Body of pancreas (tissue), 4 donors: ENCODE measurements around the gene TRMU. TPM values are rescaled to one million over a fixed set of nuclear protein-coding genes. Genes with fewer than 3 reads are reported as not detected.

Experiments
- ATAC-seq: fragments of 150-250 bp; one replicate; pipeline ENCODE4 v1.9.1; 2016
- DNase-seq, 4 donors: peaks; one replicate each; pipeline ENCODE4 v3.0.0-alpha.2; 2019
- H3K27ac ChIP-seq, 4 donors: fragments of 200-600 bp; sonication (generic); 1 replicate in 3 of 4; 2 replicates in 1 of 4; pipeline versions ENCODE4 v1.5.1 to v1.6.1; 2016 to 2019; ENCODE audit warnings: mild to moderate bottlenecking in 1 of 4, mixed read lengths in 1 of 4, moderate library complexity in 1 of 4
- H3K27me3 ChIP-seq, 2 donors: fragments of 200-600 bp; sonication (generic); one replicate each; pipeline ENCODE4 v1.6.0; 2016; ENCODE audit warnings: mild to moderate bottlenecking in 1 of 2
- H3K36me3 ChIP-seq, 2 donors: fragments of 200-600 bp; sonication (generic); replicated peaks in 1 of 2; 2 replicates each; pipeline ENCODE4 v1.5.1; 2016; ENCODE audit warnings: low read depth in 2 of 2; ENCODE audit not compliant: insufficient read depth in 1 of 2
- H3K4me1 ChIP-seq: fragments of 200-600 bp; sonication (generic); one replicate; pipeline ENCODE4 v1.6.0; 2016
- H3K4me3 ChIP-seq, 2 donors: fragments of 200-600 bp; sonication (generic); 1 replicate in 1 of 2; 2 replicates in 1 of 2; pipeline ENCODE4 v1.5.1; 2016 to 2019
- H3K9me3 ChIP-seq, 3 donors: fragments of 200-600 bp; sonication (generic); 1 replicate in 2 of 3; 2 replicates in 1 of 3; pipeline ENCODE4 v1.5.1; 2016
- CTCF ChIP-seq, 7 experiments: fragments of 450-650 bp in 4 of 7; fragments of 200-600 bp in 3 of 7; sonication (generic) in 3 of 7; IDR thresholded peaks; one replicate each; pipeline ENCODE4 v1.5.1; 2016 to 2019; ENCODE audit warnings: antibody characterized with exemption in 7 of 7
- POLR2A ChIP-seq, 3 donors: fragments of 450-650 bp; IDR thresholded peaks; one replicate each; pipeline ENCODE4 v1.6.1; 2016; ENCODE audit warnings: antibody characterized with exemption in 3 of 3, mild to moderate bottlenecking in 2 of 3
- WGBS, 2 donors: methylation state at CpG; one replicate each; pipeline ENCODE4 v1.1.5; 2017; 5-methylcytosine and 5-hydroxymethylcytosine counted together
- intact Hi-C: fragments of 100-400 bp; cut with DNase I; formaldehyde crosslinking; loops from one replicate; pipeline ENCODE4 v1.15.1; 2023
- total RNA-seq, 2 donors: library from RNA; depleted of rRNA; stranded (reverse); fragments of >200 nt; gene quantifications; one replicate each; pipeline ENCODE4 v1.1.0, GENCODE V29; 2016

The TRMU gene
- total RNA-seq, 2 donors from 2014 or later, result 34.2 to 43.5 TPM

GRCh38 chr22:46376908-46377524 is 41.5 kb downstream of the TRMU start:
- Histone ChIP-seq H3K27ac (peak overlapping the region; percentile 91 to 98 (median 94)), H3K9me3 (no peaks in the 10 kb centered on the region), H3K4me1 (peaks cover 88% of the 10 kb centered on the region), H3K36me3 (no peaks in the 10 kb centered on the region), H3K4me3 (no peak overlapping the region), H3K27me3 (no peaks in the 10 kb centered on the region)
- intact Hi-C loops, result no loop called here
- no peak for TF ChIP-seq POLR2A (IDR thresholded peaks at IDR 0.05)
- peak in 1 of 7 experiments; percentile 4 for TF ChIP-seq CTCF (IDR thresholded peaks at IDR 0.05)
- WGBS, 2 donors, result 34% methylated on average over 14 to 19 of the region's 19 CpGs
- DNase-seq, result peak; percentile 48 to 66 (median 58)
- peak; percentile 25 for ATAC-seq

GRCh38 chr22:46377525-46378425 is 42.3 kb downstream of the TRMU start:
- Histone ChIP-seq H3K4me1 (peaks cover 86% of the 10 kb centered on the region), H3K4me3 (no peak overlapping the region), H3K36me3 (no peaks in the 10 kb centered on the region), H3K27me3 (no peaks in the 10 kb centered on the region), H3K27ac (peak overlapping the region; percentile 91 to 98 (median 95)), H3K9me3 (no peaks in the 10 kb centered on the region)
- 26 to 30% methylated on average over 16 to 27 of the region's 27 CpGs for WGBS, 2 donors
- ATAC-seq (peak; percentile 83), DNase-seq (peak; percentile 94 to 98 (median 94))
- TF ChIP-seq POLR2A (IDR thresholded peaks at IDR 0.05) (peak in 2 of 3 donors; percentile 33 to 70), CTCF (IDR thresholded peaks at IDR 0.05) (no peak)
- intact Hi-C loops, result no loop called here

GRCh38 chr22:46378426-46379065 is 43.0 kb downstream of the TRMU start:
- H3K27me3 ChIP-seq, result no peaks in the 10 kb centered on the region
- H3K4me3 ChIP-seq, result no peak overlapping the region
- H3K36me3 ChIP-seq, result no peaks in the 10 kb centered on the region
- H3K4me1 ChIP-seq, result peaks cover 78% of the 10 kb centered on the region
- H3K9me3 ChIP-seq, result no peaks in the 10 kb centered on the region
- ATAC-seq (no peak), DNase-seq (peak in 2 of 4 donors; percentile 18 to 53)
- intact Hi-C loops, result no loop called here
- 38 to 43% methylated on average over 3 to 21 of the region's 22 CpGs for WGBS, 2 donors
- H3K27ac ChIP-seq, result peak overlapping the region; percentile 91 to 98 (median 95)
- TF ChIP-seq POLR2A (IDR thresholded peaks at IDR 0.05) (no peak), CTCF (IDR thresholded peaks at IDR 0.05) (no peak)

GRCh38 chr22:46379066-46379930 is 43.8 kb downstream of the TRMU start:
- intact Hi-C loops, result no loop called here
- WGBS, 2 donors, result 18 to 30% methylated on average over 22 to 29 of the region's 29 CpGs
- H3K27ac ChIP-seq, result peak overlapping the region; percentile 91 to 98 (median 95)
- TF ChIP-seq CTCF (IDR thresholded peaks at IDR 0.05), result no peak
- TF ChIP-seq POLR2A (IDR thresholded peaks at IDR 0.05), result peak in 1 of 3 donors; percentile 62
- H3K9me3 ChIP-seq, result no peaks in the 10 kb centered on the region
- no peak overlapping the region for H3K4me3 ChIP-seq
- H3K36me3 ChIP-seq, result no peaks in the 10 kb centered on the region
- DNase-seq, result peak; percentile 67 to 80 (median 76)
- peak; percentile 45 for ATAC-seq
- no peaks in the 10 kb centered on the region for H3K27me3 ChIP-seq
- peaks cover 71% of the 10 kb centered on the region for H3K4me1 ChIP-seq
